HFFc6 (cell line): Measurements from ENCODE around the gene SCUBE3. TPM values are rescaled to one million over a fixed set of nuclear protein-coding genes. Genes with fewer than 3 reads are reported as not detected.
A peak's percentile ranks its signal among the peaks of the same experiment; 100 is the strongest.

Source experiments
- DNase-seq: peaks from one replicate; pipeline ENCODE4 v3.0.0-alpha.2; 2018
- H3K27ac Mint-ChIP-seq: 2 replicates; pipeline ENCODE4 v1.8.0; 2020; ENCODE audit warnings: mild to moderate bottlenecking, mixed read lengths
- H3K27me3 Mint-ChIP-seq: 2 replicates; pipeline ENCODE4 v1.8.0; 2021; ENCODE audit warnings: mild to moderate bottlenecking, moderate library complexity, mixed read lengths; ENCODE audit not compliant: insufficient read depth
- H3K36me3 Mint-ChIP-seq: 2 replicates; pipeline ENCODE4 v1.8.0; 2021; ENCODE audit warnings: low read depth, mixed read lengths
- H3K4me1 Mint-ChIP-seq: 2 replicates; pipeline ENCODE4 v1.8.0; 2020; ENCODE audit warnings: low read depth, mixed read lengths
- H3K4me3 Mint-ChIP-seq: 2 replicates; pipeline ENCODE4 v1.8.0; 2020; ENCODE audit warnings: mild to moderate bottlenecking, moderate library complexity, mixed read lengths
- H3K9me3 Mint-ChIP-seq: 2 replicates; pipeline ENCODE4 v1.8.0; 2020; ENCODE audit warnings: mild to moderate bottlenecking, mixed read lengths
- total RNA-seq, 6 experiments: library from RNA; stranded (reverse); fragmentation: NEBNext Ultra II Directional; extraction: Animal tissue kit (Norgen Biotek cat#: 25700); gene quantifications; 2 replicates in 1 of 6; 3 replicates in 5 of 6; pipeline ENCODE4 v1.2.3, GENCODE V29; 2021
- TF ChIP-seq, protein P1 (sequence below): fragments of 200-600 bp; sonication (generic); IDR thresholded peaks from 2 replicates; pipeline ENCODE4 v1.5.0; 2021; ENCODE audit warnings: antibody characterized with exemption, mild to moderate bottlenecking

SCUBE3 gene
- total RNA-seq, 6 experiments from 2014 or later: 37.0 to 75.0 (median 44.3) TPM

DNA sequence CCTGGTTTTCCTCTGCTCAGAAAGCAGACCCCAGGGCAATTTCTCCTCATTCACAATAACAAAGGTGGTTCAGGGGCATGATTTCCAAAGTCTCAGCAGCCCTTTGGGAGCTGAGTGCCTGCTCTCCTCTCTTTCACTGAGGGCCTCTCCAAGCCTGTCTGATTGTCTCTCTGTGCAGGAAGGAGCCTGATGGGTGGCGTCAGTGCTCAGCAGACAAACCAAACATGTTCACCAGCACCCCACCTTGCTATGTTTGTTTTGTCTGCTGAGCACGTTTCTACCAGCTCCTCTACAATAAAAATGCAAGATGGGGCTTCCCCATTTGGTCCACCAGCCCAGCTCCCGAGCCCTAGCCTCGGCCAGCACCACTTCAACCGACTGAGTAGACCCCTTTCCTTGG is 47.2 kb upstream of the SCUBE3 start:
- no peak for DNase-seq
- peaks cover 73% of the 10 kb centered on the region for H3K4me1 Mint-ChIP-seq
- TF ChIP-seq, protein P1, sequence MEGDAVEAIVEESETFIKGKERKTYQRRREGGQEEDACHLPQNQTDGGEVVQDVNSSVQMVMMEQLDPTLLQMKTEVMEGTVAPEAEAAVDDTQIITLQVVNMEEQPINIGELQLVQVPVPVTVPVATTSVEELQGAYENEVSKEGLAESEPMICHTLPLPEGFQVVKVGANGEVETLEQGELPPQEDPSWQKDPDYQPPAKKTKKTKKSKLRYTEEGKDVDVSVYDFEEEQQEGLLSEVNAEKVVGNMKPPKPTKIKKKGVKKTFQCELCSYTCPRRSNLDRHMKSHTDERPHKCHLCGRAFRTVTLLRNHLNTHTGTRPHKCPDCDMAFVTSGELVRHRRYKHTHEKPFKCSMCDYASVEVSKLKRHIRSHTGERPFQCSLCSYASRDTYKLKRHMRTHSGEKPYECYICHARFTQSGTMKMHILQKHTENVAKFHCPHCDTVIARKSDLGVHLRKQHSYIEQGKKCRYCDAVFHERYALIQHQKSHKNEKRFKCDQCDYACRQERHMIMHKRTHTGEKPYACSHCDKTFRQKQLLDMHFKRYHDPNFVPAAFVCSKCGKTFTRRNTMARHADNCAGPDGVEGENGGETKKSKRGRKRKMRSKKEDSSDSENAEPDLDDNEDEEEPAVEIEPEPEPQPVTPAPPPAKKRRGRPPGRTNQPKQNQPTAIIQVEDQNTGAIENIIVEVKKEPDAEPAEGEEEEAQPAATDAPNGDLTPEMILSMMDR: no peak
- H3K9me3 Mint-ChIP-seq: no peaks in the 10 kb centered on the region
- peaks cover 7% of the 10 kb centered on the region; the same call in 1 of the 2 replicates for H3K36me3 Mint-ChIP-seq
- H3K4me3 Mint-ChIP-seq: no peak overlapping the region
- no peak overlapping the region; the same call in 1 of the 2 replicates for H3K27ac Mint-ChIP-seq
- H3K27me3 Mint-ChIP-seq: no peaks in the 10 kb centered on the region; the same call in 1 of the 2 replicates

DNA sequence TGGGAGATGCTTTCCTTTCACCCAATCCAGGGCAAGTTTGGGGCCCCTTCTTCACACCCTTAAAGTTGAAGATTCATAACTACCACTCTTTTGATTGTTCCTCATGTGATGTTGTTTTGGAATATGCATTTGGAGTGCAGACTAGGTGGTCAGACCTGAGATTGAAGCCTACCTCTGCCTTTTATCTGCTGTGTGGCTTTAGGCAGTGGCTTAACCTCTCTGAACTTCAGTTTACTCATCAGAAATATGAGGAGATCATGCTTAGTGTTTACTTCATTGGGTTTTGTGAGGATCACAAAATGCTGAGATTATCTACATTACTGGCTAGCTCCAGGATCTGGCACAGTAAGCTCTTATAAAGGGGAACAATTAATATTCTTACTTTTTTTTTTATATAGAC is 46.3 kb upstream of the SCUBE3 start:
- H3K27me3 Mint-ChIP-seq: no peaks in the 10 kb centered on the region; the same call in 1 of the 2 replicates
- H3K27ac Mint-ChIP-seq: no peak overlapping the region
- DNase-seq: no peak
- TF ChIP-seq, protein P1: no peak
- H3K9me3 Mint-ChIP-seq: no peaks in the 10 kb centered on the region
- peaks cover 7% of the 10 kb centered on the region; the same call in 1 of the 2 replicates for H3K36me3 Mint-ChIP-seq
- H3K4me3 Mint-ChIP-seq: no peak overlapping the region
- peaks cover 78% of the 10 kb centered on the region for H3K4me1 Mint-ChIP-seq

DNA sequence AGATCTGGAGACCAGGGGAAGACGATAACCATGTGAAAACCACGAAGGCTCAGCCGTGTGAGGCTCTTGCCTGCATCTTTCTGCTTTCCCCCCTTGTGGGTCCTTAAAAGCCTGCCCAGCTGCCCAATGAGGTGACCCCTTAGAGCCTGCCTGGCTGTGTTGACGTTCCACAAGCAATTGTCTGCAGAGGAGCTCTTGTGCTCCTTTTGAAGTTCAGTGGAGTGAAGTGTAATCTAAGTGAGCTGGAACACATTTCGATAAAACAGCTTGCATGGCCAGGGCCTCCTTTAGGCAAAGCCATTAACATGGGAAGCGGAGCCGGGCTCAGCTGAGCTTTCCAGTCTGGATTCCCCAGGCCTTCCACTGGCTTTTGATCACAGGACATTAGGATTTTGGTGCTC is 45.3 kb upstream of the SCUBE3 start:
- H3K36me3 Mint-ChIP-seq: peaks cover 7% of the 10 kb centered on the region; the same call in 1 of the 2 replicates
- DNase-seq: no peak
- no peaks in the 10 kb centered on the region; the same call in 1 of the 2 replicates for H3K27me3 Mint-ChIP-seq
- peaks cover 88% of the 10 kb centered on the region for H3K4me1 Mint-ChIP-seq
- H3K4me3 Mint-ChIP-seq: no peak overlapping the region
- no peak overlapping the region for H3K27ac Mint-ChIP-seq
- TF ChIP-seq, protein P1: no peak
- H3K9me3 Mint-ChIP-seq: no peaks in the 10 kb centered on the region

DNA sequence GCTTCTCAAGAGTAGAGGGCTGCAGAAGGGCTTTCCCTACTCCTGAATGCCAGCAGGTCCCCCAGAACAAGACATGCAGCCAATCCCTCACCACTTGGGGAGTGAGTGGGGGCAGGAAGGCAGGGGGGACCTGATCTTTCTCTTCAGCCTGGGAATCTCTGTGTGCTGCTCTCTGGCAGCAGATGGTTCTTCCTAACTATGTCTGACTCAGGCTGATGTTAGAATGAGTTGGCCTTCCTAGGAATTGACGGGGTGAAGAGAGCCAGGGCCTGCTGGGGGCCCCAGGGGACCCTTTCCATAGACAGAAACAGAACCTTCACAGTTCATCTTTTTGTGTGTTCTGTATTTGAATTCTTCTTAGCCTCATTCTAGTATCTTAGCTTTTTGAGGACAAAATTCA is 43.6 kb upstream of the SCUBE3 start:
- Mint-ChIP-seq H3K4me1 (peaks cover 87% of the 10 kb centered on the region), H3K27me3 (no peaks in the 10 kb centered on the region; the same call in 1 of the 2 replicates), H3K27ac (peak overlapping the region; percentile 90), H3K4me3 (no peak overlapping the region), H3K36me3 (peaks cover 7% of the 10 kb centered on the region; the same call in 1 of the 2 replicates), H3K9me3 (no peaks in the 10 kb centered on the region)
- TF ChIP-seq, protein P1: no peak
- DNase-seq: peak; percentile 39

DNA sequence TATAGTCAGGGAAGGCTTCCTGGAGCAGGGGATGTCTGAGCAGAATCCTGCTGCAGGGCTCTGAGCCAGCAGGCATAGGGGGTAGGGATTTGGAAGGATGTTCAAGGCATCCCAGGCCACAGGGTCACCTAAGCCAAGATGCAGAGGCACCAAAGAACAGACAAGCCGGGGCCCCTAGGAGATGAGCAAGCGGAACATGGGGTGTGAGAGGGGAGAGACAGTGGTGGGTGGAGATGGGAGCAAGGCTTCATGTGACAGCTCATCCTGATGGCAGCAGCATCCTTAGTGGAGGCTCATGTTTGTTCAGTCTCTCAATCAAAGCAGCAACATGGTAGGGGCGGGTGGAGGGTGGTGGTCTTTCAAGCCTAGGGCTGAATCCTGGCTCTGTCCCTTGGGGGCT is 42.9 kb upstream of the SCUBE3 start:
- Mint-ChIP-seq H3K27ac (peak overlapping the region; percentile 90), H3K36me3 (peaks cover 7% of the 10 kb centered on the region; the same call in 1 of the 2 replicates), H3K9me3 (no peaks in the 10 kb centered on the region), H3K4me3 (no peak overlapping the region), H3K27me3 (no peaks in the 10 kb centered on the region; the same call in 1 of the 2 replicates), H3K4me1 (peaks cover 83% of the 10 kb centered on the region)
- DNase-seq: no peak
- TF ChIP-seq, protein P1: no peak

DNA sequence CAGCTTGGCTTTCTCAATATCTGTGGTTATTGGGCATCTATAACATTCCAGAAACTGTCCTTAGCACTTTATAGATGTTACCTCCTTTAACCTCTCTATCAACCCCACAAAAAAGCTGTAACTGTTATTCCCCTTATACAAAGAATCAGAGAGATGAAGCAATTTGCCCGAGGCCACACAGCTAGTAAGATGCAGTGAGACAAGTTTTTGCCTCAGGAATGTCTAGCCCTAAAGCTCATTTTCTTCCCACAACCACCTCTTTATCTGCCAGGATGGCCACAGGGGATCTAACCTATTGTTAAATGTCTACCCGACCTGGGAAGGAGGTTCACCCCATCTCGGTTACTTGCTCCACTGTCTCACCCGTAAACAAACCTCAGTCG is 40.7 kb upstream of the SCUBE3 start:
- Mint-ChIP-seq H3K27me3 (no peaks in the 10 kb centered on the region), H3K4me3 (no peak overlapping the region), H3K36me3 (peaks cover 7% of the 10 kb centered on the region; the same call in 1 of the 2 replicates), H3K9me3 (no peaks in the 10 kb centered on the region), H3K27ac (peak overlapping the region; percentile 79), H3K4me1 (peaks cover 85% of the 10 kb centered on the region)
- DNase-seq: peak; percentile 50
- TF ChIP-seq, protein P1: no peak
